K562 (cell line): ENCODE measurements around the gene SHOC1. TPM values are rescaled to one million over a fixed set of nuclear protein-coding genes. Genes with fewer than 3 reads are reported as not detected.

Experiments used
- ATAC-seq: fragments of 200-7000 bp; cut with Tn5 transposase; 3 replicates; pipeline ENCODE4 v1.9.1; 2020; ENCODE audit warnings: moderate library complexity
- BruUV-seq: library from RNA; stranded (reverse); fragments of 400-500 nt; replicated peaks from 2 replicates; lab custom pipeline; 2021; lab: Mats Ljungman, UMichigan
- CTCF ChIA-PET: fragments of 300-600 bp; formaldehyde crosslinking; extraction: SDS; loops from one replicate; lab custom pipeline; 2021; ENCODE audit warnings: low intra/inter-chr PET ratio; lab: Yijun Ruan, JAX
- POLR2A ChIA-PET: fragments of 300-600, 350-650 bp; sonication (Branson Sonifier 250); formaldehyde crosslinking; extraction: SDS; loops from one replicate; lab custom pipeline; 2021; ENCODE audit warnings: antibody characterized with exemption, inconsistent platforms; lab: Yijun Ruan, JAX
- DNase-seq, 4 experiments: peaks; one replicate each; pipeline versions ENCODE4 v3.0.0 to v3.0.0-alpha.2; 2011 to 2018; ENCODE audit warnings: low spot score in 3 of 4, mixed read lengths in 3 of 4; ENCODE audit errors: extremely low read depth in 1 of 4
- FAIRE-seq: peaks from 2 replicates; lab custom pipeline; 2011; peaks lifted over from hg19 to GRCh38; lab: Jason Lieb, UNC
- H2AFZ ChIP-seq: 2 replicates; pipeline ENCODE4 v1.6.0; 2011; ENCODE audit warnings: low read depth, low read length, control low read depth, inconsistent platforms
- H3K27ac ChIP-seq: fragments of 200-600 bp; 3 replicates; pipeline ENCODE4 v1.8.0; 2011; ENCODE audit warnings: low read depth, mild to moderate bottlenecking, control low read depth, inconsistent platforms, low read length, moderate library complexity, mixed read lengths; ENCODE audit errors: extremely low read depth
- H3K27me3 ChIP-seq, 2 experiments: fragments of 300-600 bp in 1 of 2; 2 replicates in 1 of 2; 3 replicates in 1 of 2; pipeline versions ENCODE4 v1.6.0 to v1.8.0; 2011; ENCODE audit warnings: inconsistent platforms in 2 of 2, low read length in 2 of 2, mild to moderate bottlenecking in 1 of 2, mixed read lengths in 1 of 2, moderate library complexity in 1 of 2; ENCODE audit not compliant: control insufficient read depth in 2 of 2, insufficient read depth in 2 of 2
- H3K36me3 ChIP-seq: fragments of 300-600 bp; 3 replicates; pipeline ENCODE4 v1.8.0; 2011; ENCODE audit warnings: mild to moderate bottlenecking, low read length, inconsistent platforms; ENCODE audit not compliant: control insufficient read depth, insufficient read depth
- H3K4me1 ChIP-seq, 2 experiments: fragments of 200-600 bp in 1 of 2; replicated peaks in 1 of 2; 2 replicates in 1 of 2; 3 replicates in 1 of 2; pipeline versions ENCODE4 v1.5.1 to v1.8.0; 2011; ENCODE audit warnings: inconsistent platforms in 2 of 2, low read length in 2 of 2, mild to moderate bottlenecking in 1 of 2, mixed read lengths in 1 of 2, moderate library complexity in 1 of 2; ENCODE audit not compliant: control insufficient read depth in 2 of 2, insufficient read depth in 2 of 2
- H3K4me2 ChIP-seq: 2 replicates; pipeline ENCODE4 v1.6.1; 2011; ENCODE audit warnings: low read length, control low read depth, inconsistent platforms, mixed read lengths; ENCODE audit not compliant: insufficient read depth
- H3K4me3 ChIP-seq: fragments of 200-600 bp; sonication (generic), shearing (Covaris generic); 2 replicates; pipeline ENCODE4 v1.5.1; 2016; ENCODE audit warnings: control low read depth, inconsistent platforms
- H3K79me2 ChIP-seq: fragments of 200-600 bp; 3 replicates; pipeline ENCODE4 v1.8.0; 2011; ENCODE audit warnings: low read length, inconsistent platforms; ENCODE audit not compliant: control insufficient read depth, insufficient read depth
- H3K9ac ChIP-seq, 2 experiments: 2 replicates each; pipeline versions ENCODE4 v1.6.0 to v1.6.1; 2011; ENCODE audit warnings: low read depth in 2 of 2, low read length in 2 of 2, control low read depth in 1 of 2, inconsistent platforms in 1 of 2, mild to moderate bottlenecking in 1 of 2, mixed read lengths in 1 of 2; ENCODE audit not compliant: insufficient read depth in 1 of 2
- H3K9me1 ChIP-seq: one replicate; pipeline ENCODE4 v1.6.0; 2011; ENCODE audit warnings: inconsistent platforms, mild to moderate bottlenecking, low read length, moderate library complexity; ENCODE audit not compliant: control insufficient read depth, insufficient read depth
- H3K9me3 ChIP-seq: replicated peaks from 2 replicates; pipeline ENCODE4 v1.5.1; 2011; ENCODE audit warnings: low read depth, low read length, inconsistent platforms; ENCODE audit not compliant: control insufficient read depth, insufficient read depth
- H4K20me1 ChIP-seq: replicated peaks from 2 replicates; pipeline ENCODE4 v1.6.1; 2011; ENCODE audit warnings: low read length, inconsistent platforms, mixed read lengths; ENCODE audit not compliant: control insufficient read depth, insufficient read depth
- FIP1L1 ChIP-seq: fragments of 200-400 bp; formaldehyde crosslinking; IDR thresholded peaks from 2 replicates; pipeline ENCODE4 v1.6.1; 2018; ENCODE audit warnings: mild to moderate bottlenecking, low read depth, low read length; ENCODE audit not compliant: poor library complexity, severe bottlenecking
- HMBOX1 ChIP-seq: sonication (generic); IDR thresholded peaks from 2 replicates; pipeline ENCODE4 v1.6.1; 2016
- SMARCE1 ChIP-seq: fragments of 450-650 bp; IDR thresholded peaks from 2 replicates; pipeline ENCODE4 v1.7.1; 2016; ENCODE audit warnings: mild to moderate bottlenecking
- ZNF124 ChIP-seq: sonication (generic); formaldehyde crosslinking; IDR thresholded peaks from 2 replicates; pipeline ENCODE4 v1.8.1; 2022; ENCODE audit warnings: missing genetic modification reagents
- WGBS: fragments of 100-300 bp; shearing (Covaris generic); methylation state at CpG from one replicate; pipeline ENCODE4 v1.1.6; 2016; ENCODE audit warnings: low coverage, mixed read lengths; ENCODE audit not compliant: insufficient coverage; ENCODE audit errors: missing lambda C conversion rate; 5-methylcytosine and 5-hydroxymethylcytosine counted together
- in situ Hi-C: fragments of 300-500 bp; cut with MboI; formaldehyde crosslinking; loops from 4 replicates; pipeline ENCODE4 v1.15.0; 2018; ENCODE audit warnings: inconsistent platforms, mixed read lengths
- intact Hi-C: fragments of 100-400 bp; cut with micrococcal nuclease; formaldehyde crosslinking; loops from 2 replicates; pipeline ENCODE4 v1.14.2; 2022
- polyA plus RNA-seq, 8 experiments: library from polyadenylated mRNA; depleted of rRNA in 4 of 8; stranded (reverse) in 5 of 8; unstranded in 3 of 8; fragments of >200 nt; fragmentation: Nextera tagmentation in 2 of 8; fragmentation: Illumina TruSeq in 1 of 8; extraction: Ambion mirVana in 2 of 8; extraction: Trizol in 1 of 8; gene quantifications; 2 replicates each; pipeline versions ENCODE4 v1.2.1 to v1.2.3, GENCODE V29; 2011 to 2014; ENCODE audit warnings: inconsistent platforms in 1 of 8, missing spikeins in 1 of 8
- total RNA-seq, 7 experiments: library from RNA; depleted of rRNA in 6 of 7; stranded (reverse); fragments of >200 nt in 6 of 7; fragmentation: Illumina TruSeq in 2 of 7; extraction: Trizol in 2 of 7; gene quantifications; 2 replicates each; pipeline versions ENCODE4 v1.2.1 to v1.2.3, GENCODE V29; 2011 to 2021; ENCODE audit warnings: low replicate concordance in 1 of 7

Gene SHOC1
- total and polyA plus RNA-seq, 9 of the 15 experiments (the other 6 are each of a cell fraction or from before 2014, with no cell fraction given) = 0.03 to 0.09 (median 0.04) TPM; not detected in 6

DNA sequence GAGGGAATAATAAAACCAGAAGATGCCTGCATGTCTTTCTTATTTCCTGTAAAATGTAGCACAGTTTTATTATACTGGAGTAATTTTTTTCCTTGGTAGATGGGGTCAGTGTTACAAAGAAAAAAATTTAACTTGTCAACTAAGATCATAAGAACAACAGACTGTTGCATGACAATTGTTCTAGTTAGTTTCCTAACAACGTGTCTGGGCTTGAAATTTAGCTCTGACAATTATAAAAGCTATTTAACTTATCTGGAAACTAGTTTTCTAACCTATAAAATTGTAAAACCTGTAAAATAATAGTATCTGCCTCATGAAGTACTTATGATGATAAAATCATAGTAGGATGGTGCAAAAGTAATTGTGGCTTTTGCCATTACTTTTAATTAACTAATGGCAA is 4.9 kb downstream of the SHOC1 start:
- in situ Hi-C loops (no loop called here), intact Hi-C loops (no loop called here)
- Histone ChIP-seq H3K4me1 (peaks cover 0 to 3% of the 10 kb centered on the region in 2 experiments; a peak in 1 of 5 replicates), H3K36me3 (no peaks in the 10 kb centered on the region), H3K9me3 (no peaks in the 10 kb centered on the region; the same call in 1 of the 2 replicates), H3K79me2 (no peaks in the 10 kb centered on the region), H3K9ac (no peak overlapping the region), H3K4me3 (no peak overlapping the region), H3K27ac (no peak overlapping the region), H4K20me1 (no peaks in the 10 kb centered on the region), H2AFZ (no peak overlapping the region), H3K27me3 (no peaks in the 10 kb centered on the region), H3K9me1 (no peaks in the 10 kb centered on the region), H3K4me2 (no peak overlapping the region)
- no peak for DNase-seq
- ChIA-PET POLR2A (no interaction called here), CTCF (no interaction called here)
- TF ChIP-seq HMBOX1 = no peak
- no peak for TF ChIP-seq ZNF124 (CRISPR knock-in tag)
- TF ChIP-seq FIP1L1 = no peak
- WGBS = 6% methylated on average over 1 of the region's 1 CpG
- FAIRE-seq = no peak
- no peak for ATAC-seq
- no TSS peak for BruUV-seq

- no peak overlapping the region for H3K9ac ChIP-seq
- no peak for FAIRE-seq
- H3K79me2 ChIP-seq = no peaks in the 10 kb centered on the region
- no peaks in the 10 kb centered on the region for H4K20me1 ChIP-seq
- in situ Hi-C loops = no loop called here
- no TSS peak for BruUV-seq
- ChIA-PET POLR2A (interaction anchor here (1.3 kb wide), 1 partner anchor 9 kb away, joined by 3 read pairs; no protein-coding TSS in a partner anchor), CTCF (no interaction called here)
- no peaks in the 10 kb centered on the region for H3K27me3 ChIP-seq
- no peaks in the 10 kb centered on the region; the same call in 1 of the 2 replicates for H3K9me3 ChIP-seq
- no peaks in the 10 kb centered on the region for H3K4me1 ChIP-seq
- no peaks in the 10 kb centered on the region for H3K9me1 ChIP-seq
- H3K36me3 ChIP-seq = no peaks in the 10 kb centered on the region
- ATAC-seq = no peak
- intact Hi-C loops = no loop called here
- no peak overlapping the region for H2AFZ ChIP-seq
- no peak for DNase-seq
- no peak overlapping the region for H3K27ac ChIP-seq
- no peak overlapping the region for H3K4me2 ChIP-seq
- H3K4me3 ChIP-seq = no peak overlapping the region
- 33% methylated on average over 2 of the region's 2 CpGs for WGBS
- no peak for TF ChIP-seq SMARCE1
These were observed 10.9 kb downstream of the SHOC1 start for GRCh38 chr9:111783857-111784256.
